NB4 (cell line): ENCODE data around the gene GNB1L.

ENCODE experiments used
- DNase-seq: peaks from one replicate; pipeline ENCODE4 v3.0.0; 2010; ENCODE audit warnings: low read depth
- H3K4me3 ChIP-seq: one replicate; pipeline ENCODE4 v1.5.1; 2011; ENCODE audit warnings: mild to moderate bottlenecking, low read depth, low read length, moderate library complexity
- MYC ChIP-seq: IDR thresholded peaks from 2 replicates; pipeline ENCODE4 v1.6.1; 2011; ENCODE audit warnings: low read depth, low read length
- POLR2A ChIP-seq: IDR thresholded peaks from 2 replicates; pipeline ENCODE4 v1.6.1; 2011; ENCODE audit warnings: mild to moderate bottlenecking; ENCODE audit not compliant: insufficient read length; ENCODE audit errors: extremely low read depth
- TF ChIP-seq, protein P1 (sequence below): IDR thresholded peaks from 2 replicates; pipeline ENCODE4 v1.6.1; 2011; ENCODE audit warnings: low read depth, low read length
- TF ChIP-seq, protein P2 (sequence below): IDR thresholded peaks from one replicate; pipeline ENCODE4 v1.5.1; 2012; ENCODE audit warnings: low read depth, low read length

Gene GNB1L

DNA sequence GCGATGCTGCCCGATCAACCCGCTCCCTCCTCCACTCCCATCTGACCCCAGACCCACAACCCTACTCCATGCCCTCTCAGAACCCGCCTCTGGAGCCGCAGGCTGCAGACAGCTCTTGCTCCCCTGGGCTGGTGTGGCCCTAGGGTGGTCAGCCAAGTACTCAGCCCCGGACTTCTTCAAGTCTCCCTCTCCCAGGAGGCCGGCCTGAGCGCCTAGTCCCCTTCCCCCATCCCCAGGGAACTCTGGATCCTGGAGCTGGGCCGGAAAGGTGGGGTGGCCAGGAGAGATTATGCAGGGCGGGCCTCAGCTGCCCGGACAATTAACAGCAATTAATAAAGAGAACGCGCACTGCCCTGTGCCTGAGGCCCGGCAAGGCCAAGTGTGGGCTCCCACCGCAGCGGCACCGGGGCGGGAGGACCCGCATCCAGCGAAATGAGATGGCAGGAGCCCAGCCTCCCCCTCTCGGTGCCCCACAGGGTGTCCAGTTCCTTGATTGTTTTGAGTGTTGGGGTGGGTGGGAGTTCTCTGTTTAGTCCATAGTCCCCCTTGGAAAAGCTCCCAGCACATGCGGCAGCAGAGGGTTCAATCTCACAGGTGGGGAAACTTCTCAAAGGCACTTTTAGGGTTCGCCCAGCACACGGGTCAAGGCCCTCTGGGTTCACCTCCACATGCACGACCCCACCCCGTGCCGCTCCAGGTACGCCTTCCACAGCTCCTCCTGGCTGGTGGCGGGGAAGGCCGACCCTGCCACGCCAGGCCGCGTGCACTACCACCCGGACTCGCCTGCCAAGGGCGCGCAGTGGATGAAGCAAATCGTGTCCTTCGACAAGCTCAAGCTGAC, 91.0 kb downstream of the GNB1L start:
- no peak overlapping the region for H3K4me3 ChIP-seq
- no peak for DNase-seq
- TF ChIP-seq MYC (no peak), POLR2A (no peak)
- TF ChIP-seq, protein P1, sequence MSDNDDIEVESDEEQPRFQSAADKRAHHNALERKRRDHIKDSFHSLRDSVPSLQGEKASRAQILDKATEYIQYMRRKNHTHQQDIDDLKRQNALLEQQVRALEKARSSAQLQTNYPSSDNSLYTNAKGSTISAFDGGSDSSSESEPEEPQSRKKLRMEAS = no peak
- TF ChIP-seq, protein P2, sequence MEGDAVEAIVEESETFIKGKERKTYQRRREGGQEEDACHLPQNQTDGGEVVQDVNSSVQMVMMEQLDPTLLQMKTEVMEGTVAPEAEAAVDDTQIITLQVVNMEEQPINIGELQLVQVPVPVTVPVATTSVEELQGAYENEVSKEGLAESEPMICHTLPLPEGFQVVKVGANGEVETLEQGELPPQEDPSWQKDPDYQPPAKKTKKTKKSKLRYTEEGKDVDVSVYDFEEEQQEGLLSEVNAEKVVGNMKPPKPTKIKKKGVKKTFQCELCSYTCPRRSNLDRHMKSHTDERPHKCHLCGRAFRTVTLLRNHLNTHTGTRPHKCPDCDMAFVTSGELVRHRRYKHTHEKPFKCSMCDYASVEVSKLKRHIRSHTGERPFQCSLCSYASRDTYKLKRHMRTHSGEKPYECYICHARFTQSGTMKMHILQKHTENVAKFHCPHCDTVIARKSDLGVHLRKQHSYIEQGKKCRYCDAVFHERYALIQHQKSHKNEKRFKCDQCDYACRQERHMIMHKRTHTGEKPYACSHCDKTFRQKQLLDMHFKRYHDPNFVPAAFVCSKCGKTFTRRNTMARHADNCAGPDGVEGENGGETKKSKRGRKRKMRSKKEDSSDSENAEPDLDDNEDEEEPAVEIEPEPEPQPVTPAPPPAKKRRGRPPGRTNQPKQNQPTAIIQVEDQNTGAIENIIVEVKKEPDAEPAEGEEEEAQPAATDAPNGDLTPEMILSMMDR = no peak

DNA sequence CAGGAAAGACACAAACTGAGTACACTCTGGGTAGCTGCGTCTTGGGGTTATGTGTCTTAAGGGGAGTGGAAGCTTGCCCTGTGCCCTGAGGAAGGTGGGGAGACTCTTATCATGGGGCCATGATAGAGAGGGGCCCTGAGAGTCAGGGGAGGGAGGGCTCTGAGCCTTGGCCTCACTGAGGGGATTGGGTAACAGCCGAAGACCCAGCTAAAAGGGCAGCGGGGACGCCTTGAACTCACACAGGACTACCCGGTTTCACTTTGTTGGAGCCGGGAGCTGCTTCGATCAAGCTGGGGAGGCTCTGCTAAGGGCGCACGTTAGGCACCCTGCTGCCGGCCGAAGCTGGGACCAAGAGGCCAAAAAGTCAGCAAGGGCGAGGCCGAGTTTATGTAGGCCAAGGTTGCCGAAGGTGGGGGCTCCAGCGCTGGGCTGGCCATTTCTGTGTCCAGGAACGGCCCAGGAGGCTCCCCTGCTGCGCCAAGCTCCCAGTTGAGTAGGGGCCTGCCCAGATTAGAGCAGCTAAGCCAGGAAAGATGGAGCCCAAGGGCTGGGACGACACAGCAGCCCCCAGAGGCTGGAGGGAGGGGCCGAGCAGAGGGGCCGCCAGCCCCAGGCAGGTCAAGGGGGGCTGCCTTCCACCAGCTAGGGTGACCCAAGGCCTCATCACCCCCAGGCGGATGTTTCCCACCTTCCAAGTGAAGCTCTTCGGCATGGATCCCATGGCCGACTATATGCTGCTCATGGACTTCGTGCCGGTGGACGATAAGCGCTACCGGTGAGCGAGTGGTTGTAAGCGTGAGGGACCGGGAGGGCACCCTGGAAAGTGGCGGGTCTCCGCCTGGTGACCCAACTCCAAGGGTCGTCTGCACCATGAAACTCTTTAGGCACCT, 91.9 kb downstream of the GNB1L start:
- DNase-seq = no peak
- no peak for TF ChIP-seq MYC
- TF ChIP-seq POLR2A = no peak
- TF ChIP-seq, protein P1 = no peak
- TF ChIP-seq, protein P2 = no peak
- peak overlapping the region; percentile 76 for H3K4me3 ChIP-seq

GRCh38 chr22:19761725-19762567, 92.7 kb downstream of the GNB1L start:
- DNase-seq = peak; percentile 85
- no peak for TF ChIP-seq MYC
- TF ChIP-seq, protein P2 = no peak
- TF ChIP-seq, protein P1 = no peak
- no peak for TF ChIP-seq POLR2A
- H3K4me3 ChIP-seq = peak overlapping the region; percentile 76

DNA sequence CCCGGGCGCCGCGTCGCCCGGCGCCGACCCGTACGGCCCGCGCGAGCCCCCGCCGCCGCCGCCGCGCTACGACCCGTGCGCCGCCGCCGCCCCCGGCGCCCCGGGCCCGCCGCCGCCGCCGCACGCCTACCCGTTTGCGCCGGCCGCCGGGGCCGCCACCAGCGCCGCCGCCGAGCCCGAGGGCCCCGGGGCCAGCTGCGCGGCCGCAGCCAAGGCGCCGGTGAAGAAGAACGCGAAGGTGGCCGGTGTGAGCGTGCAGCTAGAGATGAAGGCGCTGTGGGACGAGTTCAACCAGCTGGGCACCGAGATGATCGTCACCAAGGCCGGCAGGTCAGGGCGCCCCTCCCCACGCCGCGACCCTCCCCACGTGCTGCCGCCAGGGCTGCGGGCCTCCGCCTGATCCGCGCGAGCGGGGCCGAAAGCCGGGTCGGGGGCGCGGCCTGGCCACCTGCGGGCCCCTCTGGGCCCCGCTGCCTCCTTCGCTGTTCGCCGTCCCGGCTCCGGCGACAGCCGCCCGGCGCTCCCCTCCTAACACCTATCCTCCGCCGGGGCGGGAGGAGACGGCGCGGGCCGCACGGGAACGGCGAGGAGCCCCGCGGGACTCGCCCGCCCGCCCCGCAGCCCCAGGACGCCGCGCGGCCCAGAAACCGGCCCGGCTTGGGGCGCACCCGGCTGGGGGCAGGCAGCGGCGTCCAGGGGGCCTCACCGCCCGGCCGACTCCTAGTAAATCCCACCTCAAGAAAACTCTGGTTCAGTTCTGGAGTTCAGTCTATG, 93.5 kb downstream of the GNB1L start:
- TF ChIP-seq, protein P2 = no peak
- TF ChIP-seq MYC = no peak
- TF ChIP-seq, protein P1 = no peak
- no peak for TF ChIP-seq POLR2A
- peak overlapping the region; percentile 76 for H3K4me3 ChIP-seq
- peak; percentile 44 for DNase-seq
